ENCODE data around the gene ZNF607.
A peak's percentile ranks its signal among the peaks of the same experiment; 100 is the strongest.
"Not testable (repeated sequence)": the region's sequence is repeated elsewhere in the genome, so short reads cannot be mapped to it uniquely, and the experiment has no call there.

Gene ZNF607

GRCh38 chr19:37692956-37693620 lies 26.5 kb downstream of the ZNF607 start:
- Histone ChIP-seq H3K27ac (ENCODE audit: low read depth, low read length) (no peak overlapping the region), H3K9ac (ENCODE audit: low read length) (no peak overlapping the region), H3K4me1 (ENCODE audit: control insufficient read depth, insufficient read depth, low read length) (no peaks in the 10 kb centered on the region), H3K27me3 (ENCODE audit: control insufficient read depth, insufficient read depth, low read length) (no peaks in the 10 kb centered on the region), H3K4me3 (ENCODE audit: low read length) (no peak overlapping the region), H3K36me3 (ENCODE audit: control insufficient read depth, insufficient read depth, low read length) (no peaks in the 10 kb centered on the region)

- H3K4me3 ChIP-seq (ENCODE audit: low read length) = peak overlapping the region; percentile 88
- peak overlapping the region; percentile 62 for H3K9ac ChIP-seq (ENCODE audit: low read length)
- peak overlapping the region; percentile 79 for H3K27ac ChIP-seq (ENCODE audit: low read depth, low read length)
- no peaks in the 10 kb centered on the region for H3K4me1 ChIP-seq (ENCODE audit: control insufficient read depth, insufficient read depth, low read length)
- no peaks in the 10 kb centered on the region for H3K27me3 ChIP-seq (ENCODE audit: control insufficient read depth, insufficient read depth, low read length)
- H3K36me3 ChIP-seq (ENCODE audit: control insufficient read depth, insufficient read depth, low read length) = no peaks in the 10 kb centered on the region
Measured at GRCh38 chr19:37691881-37692504, 27.6 kb downstream of the ZNF607 start.

GRCh38 chr19:37683520-37683919 lies 36.0 kb downstream of the ZNF607 start:
- Histone ChIP-seq H3K4me3 (ENCODE audit: low read length) (no peak overlapping the region), H3K9ac (ENCODE audit: low read length) (no peak overlapping the region), H3K27me3 (ENCODE audit: control insufficient read depth, insufficient read depth, low read length) (no peaks in the 10 kb centered on the region), H3K36me3 (ENCODE audit: control insufficient read depth, insufficient read depth, low read length) (no peaks in the 10 kb centered on the region), H3K27ac (ENCODE audit: low read depth, low read length) (no peak overlapping the region), H3K4me1 (ENCODE audit: control insufficient read depth, insufficient read depth, low read length) (no peaks in the 10 kb centered on the region)

GRCh38 chr19:37669450-37669914 lies 50.1 kb downstream of the ZNF607 start:
- H3K4me1 ChIP-seq (ENCODE audit: control insufficient read depth, insufficient read depth, low read length) = no peaks in the 10 kb centered on the region
- H3K36me3 ChIP-seq (ENCODE audit: control insufficient read depth, insufficient read depth, low read length) = no peaks in the 10 kb centered on the region
- no peak overlapping the region for H3K4me3 ChIP-seq (ENCODE audit: low read length)
- no peak overlapping the region for H3K27ac ChIP-seq (ENCODE audit: low read depth, low read length)
- H3K9ac ChIP-seq (ENCODE audit: low read length) = no peak overlapping the region
- no peaks in the 10 kb centered on the region for H3K27me3 ChIP-seq (ENCODE audit: control insufficient read depth, insufficient read depth, low read length)

- H3K27me3 ChIP-seq (ENCODE audit: control insufficient read depth, insufficient read depth, low read length); H3K27ac ChIP-seq (ENCODE audit: low read depth, low read length); H3K9ac ChIP-seq (ENCODE audit: low read length); H3K4me3 ChIP-seq (ENCODE audit: low read length); H3K36me3 ChIP-seq (ENCODE audit: control insufficient read depth, insufficient read depth, low read length); H3K4me1 ChIP-seq (ENCODE audit: control insufficient read depth, insufficient read depth, low read length): not testable (repeated sequence)
Measured at GRCh38 chr19:37657157-37657556, 62.4 kb downstream of the ZNF607 start.

- Histone ChIP-seq H3K4me3 (ENCODE audit: low read length) (peak overlapping the region; percentile 93), H3K27ac (ENCODE audit: low read depth, low read length) (peak overlapping the region; percentile 92), H3K36me3 (ENCODE audit: control insufficient read depth, insufficient read depth, low read length) (no peaks in the 10 kb centered on the region), H3K4me1 (ENCODE audit: control insufficient read depth, insufficient read depth, low read length) (peaks cover 6% of the 10 kb centered on the region), H3K27me3 (ENCODE audit: control insufficient read depth, insufficient read depth, low read length) (no peaks in the 10 kb centered on the region), H3K9ac (ENCODE audit: low read length) (peak overlapping the region; percentile 70)
Measured at GRCh38 chr19:37655689-37656371, 63.7 kb downstream of the ZNF607 start.

- Histone ChIP-seq H3K27me3 (ENCODE audit: control insufficient read depth, insufficient read depth, low read length) (no peaks in the 10 kb centered on the region), H3K4me3 (ENCODE audit: low read length) (peak within 1 kb of the TSS; percentile 93), H3K36me3 (ENCODE audit: control insufficient read depth, insufficient read depth, low read length) (no peaks in the 10 kb centered on the region), H3K9ac (ENCODE audit: low read length) (peak within 1 kb of the TSS; percentile 86), H3K27ac (ENCODE audit: low read depth, low read length) (peak within 1 kb of the TSS; percentile 92), H3K4me1 (ENCODE audit: control insufficient read depth, insufficient read depth, low read length) (peaks cover 6% of the 10 kb centered on the region)
Measured at GRCh38 chr19:37655301-37655688, 64.3 kb downstream of the ZNF607 start, which contains the start of gene ZFP30. TSS of gene ZFP30 (minus strand) at chr19:37655465. CDS start at chr19:37647822, 7,643 bp downstream.

GRCh38 chr19:37654629-37655300 lies 64.8 kb downstream of the ZNF607 start:
- Histone ChIP-seq H3K4me1 (ENCODE audit: control insufficient read depth, insufficient read depth, low read length) (peaks cover 6% of the 10 kb centered on the region), H3K27ac (ENCODE audit: low read depth, low read length) (peak overlapping the region; percentile 92)

GRCh38 chr19:37654118-37654517 lies 65.4 kb downstream of the ZNF607 start:
- no peaks in the 10 kb centered on the region for H3K36me3 ChIP-seq (ENCODE audit: control insufficient read depth, insufficient read depth, low read length)
- peak overlapping the region; percentile 92 for H3K27ac ChIP-seq (ENCODE audit: low read depth, low read length)
- H3K27me3 ChIP-seq (ENCODE audit: control insufficient read depth, insufficient read depth, low read length) = no peaks in the 10 kb centered on the region
- no peak overlapping the region for H3K9ac ChIP-seq (ENCODE audit: low read length)
- H3K4me1 ChIP-seq (ENCODE audit: control insufficient read depth, insufficient read depth, low read length) = peaks cover 6% of the 10 kb centered on the region
- peak overlapping the region; percentile 93 for H3K4me3 ChIP-seq (ENCODE audit: low read length)

More at GRCh38 chr19:37654629-37655300, 64.8 kb downstream of the ZNF607 start:
- Histone ChIP-seq H3K4me3 (ENCODE audit: low read length) (peak overlapping the region; percentile 93), H3K9ac (ENCODE audit: low read length) (peak overlapping the region; percentile 86), H3K36me3 (ENCODE audit: control insufficient read depth, insufficient read depth, low read length) (no peaks in the 10 kb centered on the region), H3K27me3 (ENCODE audit: control insufficient read depth, insufficient read depth, low read length) (no peaks in the 10 kb centered on the region)

Measured in rectal smooth muscle tissue (tissue), 1 donor.